GM19025 (cell line): ENCODE measurements around the gene CCR3.

Source experiments
- ATAC-seq: cut with Tn5 transposase; IDR thresholded peaks from one replicate; pipeline ENCODE4 v1.9.1; 2021; ENCODE audit warnings: mild to moderate bottlenecking, low read depth, moderate library complexity; ENCODE audit not compliant: unreplicated experiment

The CCR3 gene

GRCh38 chr3:46218196-46218709 lies 24.0 kb upstream of the CCR3 start:
- no peak for ATAC-seq

GRCh38 chr3:46221391-46221790 lies 20.9 kb upstream of the CCR3 start:
- ATAC-seq: no peak

- no peak for ATAC-seq
These were observed 20.3 kb upstream of the CCR3 start for GRCh38 chr3:46221938-46222337.

- no peak for ATAC-seq
These were observed 19.7 kb upstream of the CCR3 start for GRCh38 chr3:46222435-46223161.

GRCh38 chr3:46228260-46229242 lies 13.7 kb upstream of the CCR3 start:
- ATAC-seq: no peak

- no peak for ATAC-seq
These were observed 10.9 kb upstream of the CCR3 start for GRCh38 chr3:46231323-46231722.

GRCh38 chr3:46233194-46233593 lies 9.1 kb upstream of the CCR3 start:
- ATAC-seq: no peak

- no peak for ATAC-seq
These were observed 6.8 kb upstream of the CCR3 start for GRCh38 chr3:46235425-46235824.

GRCh38 chr3:46236294-46237054 lies 5.8 kb upstream of the CCR3 start:
- ATAC-seq: no peak

GRCh38 chr3:46238386-46238785 lies 3.9 kb upstream of the CCR3 start:
- ATAC-seq: no peak

- no peak for ATAC-seq
These were observed 2.8 kb upstream of the CCR3 start for GRCh38 chr3:46239301-46239938.

GRCh38 chr3:46239952-46240351 lies 2.3 kb upstream of the CCR3 start:
- no peak for ATAC-seq

GRCh38 chr3:46243560-46243959 lies 1.3 kb downstream of the CCR3 start:
- ATAC-seq: no peak

- no peak for ATAC-seq
These were observed 2.9 kb downstream of the CCR3 start for GRCh38 chr3:46245146-46245545.

GRCh38 chr3:46252980-46253379 lies 10.7 kb downstream of the CCR3 start:
- no peak for ATAC-seq

GRCh38 chr3:46258525-46258924 lies 16.3 kb downstream of the CCR3 start:
- no peak for ATAC-seq

- ATAC-seq: no peak
These were observed 19.8 kb downstream of the CCR3 start for GRCh38 chr3:46261926-46262594.

GRCh38 chr3:46264002-46264401 lies 21.7 kb downstream of the CCR3 start:
- ATAC-seq: no peak

GRCh38 chr3:46266598-46266997 lies 24.3 kb downstream of the CCR3 start:
- ATAC-seq: no peak

- ATAC-seq: no peak
These were observed 27.3 kb downstream of the CCR3 start for GRCh38 chr3:46269556-46269955.
